Fibroblast of pulmonary artery (primary cell): ENCODE results near the gene INO80B.

Experiments used
- DNase-seq: peaks from one replicate; pipeline ENCODE4 v3.0.0-alpha.2; 2010; ENCODE audit warnings: low read depth
- H3K4me3 ChIP-seq: replicated peaks from 2 replicates; pipeline ENCODE4 v1.5.1; 2011; ENCODE audit warnings: low read depth, mild to moderate bottlenecking, control low read depth, low read length, moderate library complexity
- CTCF ChIP-seq: IDR thresholded peaks from 2 replicates; pipeline ENCODE4 v1.5.1; 2011; ENCODE audit warnings: mild to moderate bottlenecking, control low read depth, low read length, inconsistent platforms; ENCODE audit errors: missing control alignments

The INO80B gene

GRCh38 chr2:74489906-74490305, 35.0 kb downstream of the INO80B start:
- H3K4me3 ChIP-seq, result no peak overlapping the region
- no peak for TF ChIP-seq CTCF
- no peak for DNase-seq

- no peak overlapping the region for H3K4me3 ChIP-seq
- DNase-seq, result no peak
- no peak for TF ChIP-seq CTCF
These were observed 37.0 kb downstream of the INO80B start for GRCh38 chr2:74491648-74492544.

- no peak for DNase-seq
- H3K4me3 ChIP-seq, result no peak overlapping the region
- no peak for TF ChIP-seq CTCF
These were observed 38.7 kb downstream of the INO80B start for GRCh38 chr2:74493546-74493945.

GRCh38 chr2:74495440-74495839, 40.6 kb downstream of the INO80B start:
- no peak for TF ChIP-seq CTCF
- DNase-seq, result no peak
- H3K4me3 ChIP-seq, result no peak overlapping the region

GRCh38 chr2:74496997-74497776, 42.3 kb downstream of the INO80B start:
- TF ChIP-seq CTCF, result no peak
- no peak overlapping the region for H3K4me3 ChIP-seq
- DNase-seq, result no peak

GRCh38 chr2:74497777-74498499, 43.1 kb downstream of the INO80B start:
- H3K4me3 ChIP-seq, result peak overlapping the region; percentile 40
- no peak for TF ChIP-seq CTCF
- DNase-seq, result no peak
